ENCODE measurements around the gene PRKCE. TPM values are rescaled to one million over a fixed set of nuclear protein-coding genes. Genes with fewer than 3 reads are reported as not detected.

PRKCE gene
- total RNA-seq, 1 experiment from 2014 or later: 5.3 TPM

DNA sequence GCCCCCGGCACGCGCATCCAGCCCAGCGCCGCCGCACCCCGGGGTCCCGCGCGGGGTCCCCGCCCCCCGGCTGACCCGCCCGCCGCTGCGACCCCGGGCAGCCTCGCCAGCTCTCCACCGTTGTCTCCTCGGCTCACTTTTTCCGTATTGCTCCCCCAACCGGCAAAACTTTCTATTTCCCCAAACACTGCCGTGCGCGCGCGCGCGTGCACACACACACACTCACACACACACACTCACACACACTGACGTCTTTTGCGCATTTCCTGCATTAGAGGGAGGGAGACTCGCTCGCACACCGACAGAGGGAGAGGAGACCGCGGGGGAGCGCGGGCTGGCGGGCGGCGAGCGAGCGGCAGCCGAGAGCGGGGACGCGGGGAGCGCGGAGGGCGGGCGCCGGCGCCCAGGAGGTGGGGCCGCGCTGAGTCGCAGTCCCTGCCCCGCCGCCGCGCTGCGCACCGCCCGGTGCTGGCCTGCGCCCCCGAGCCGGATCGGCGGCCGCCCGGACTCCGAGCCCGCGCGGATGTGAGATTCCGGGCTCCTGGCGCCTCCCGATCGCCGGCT, 542 bp upstream of the PRKCE start:
- in situ Hi-C loops (cut with HindIII; ENCODE audit: low pct_unique_long_range_greater_than_20kb, low sequenced_read_pairs): no loop called here
- DNase-seq (ENCODE audit: low read depth): peak; percentile 99

DNA sequence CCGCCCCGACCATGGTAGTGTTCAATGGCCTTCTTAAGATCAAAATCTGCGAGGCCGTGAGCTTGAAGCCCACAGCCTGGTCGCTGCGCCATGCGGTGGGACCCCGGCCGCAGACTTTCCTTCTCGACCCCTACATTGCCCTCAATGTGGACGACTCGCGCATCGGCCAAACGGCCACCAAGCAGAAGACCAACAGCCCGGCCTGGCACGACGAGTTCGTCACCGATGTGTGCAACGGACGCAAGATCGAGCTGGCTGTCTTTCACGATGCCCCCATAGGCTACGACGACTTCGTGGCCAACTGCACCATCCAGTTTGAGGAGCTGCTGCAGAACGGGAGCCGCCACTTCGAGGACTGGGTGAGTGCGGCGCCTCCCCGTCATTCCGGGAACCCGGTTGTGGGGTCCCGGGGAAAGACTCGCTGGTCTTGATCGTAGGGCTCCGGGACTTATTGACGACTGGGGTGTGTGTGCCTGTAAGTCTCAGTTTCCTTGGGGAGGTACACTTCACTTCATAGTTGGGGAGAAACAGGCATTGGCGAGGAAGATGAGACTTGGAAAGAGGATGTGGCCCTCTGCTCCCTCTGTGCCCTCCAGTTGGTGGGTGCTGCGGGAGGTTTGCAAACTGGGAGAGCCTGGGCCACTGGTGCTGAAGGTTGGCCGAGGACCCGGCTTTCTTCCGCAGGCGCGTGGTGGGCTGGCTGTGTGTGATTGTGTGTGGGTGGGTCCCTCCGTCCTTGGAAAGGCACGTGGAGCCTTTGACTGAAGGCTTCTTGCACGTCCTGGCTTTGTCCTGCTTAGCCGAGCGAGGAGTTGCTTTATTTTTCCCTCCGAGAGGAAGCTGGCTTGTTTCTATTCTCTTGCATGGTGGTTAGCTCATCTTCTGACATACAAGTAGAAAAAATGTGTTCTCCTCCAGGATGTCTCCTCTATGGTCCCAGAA, 886 bp downstream of the PRKCE start:
- in situ Hi-C loops (cut with HindIII; ENCODE audit: low pct_unique_long_range_greater_than_20kb, low sequenced_read_pairs): no loop called here
- DNase-seq (ENCODE audit: low read depth): no peak

DNA sequence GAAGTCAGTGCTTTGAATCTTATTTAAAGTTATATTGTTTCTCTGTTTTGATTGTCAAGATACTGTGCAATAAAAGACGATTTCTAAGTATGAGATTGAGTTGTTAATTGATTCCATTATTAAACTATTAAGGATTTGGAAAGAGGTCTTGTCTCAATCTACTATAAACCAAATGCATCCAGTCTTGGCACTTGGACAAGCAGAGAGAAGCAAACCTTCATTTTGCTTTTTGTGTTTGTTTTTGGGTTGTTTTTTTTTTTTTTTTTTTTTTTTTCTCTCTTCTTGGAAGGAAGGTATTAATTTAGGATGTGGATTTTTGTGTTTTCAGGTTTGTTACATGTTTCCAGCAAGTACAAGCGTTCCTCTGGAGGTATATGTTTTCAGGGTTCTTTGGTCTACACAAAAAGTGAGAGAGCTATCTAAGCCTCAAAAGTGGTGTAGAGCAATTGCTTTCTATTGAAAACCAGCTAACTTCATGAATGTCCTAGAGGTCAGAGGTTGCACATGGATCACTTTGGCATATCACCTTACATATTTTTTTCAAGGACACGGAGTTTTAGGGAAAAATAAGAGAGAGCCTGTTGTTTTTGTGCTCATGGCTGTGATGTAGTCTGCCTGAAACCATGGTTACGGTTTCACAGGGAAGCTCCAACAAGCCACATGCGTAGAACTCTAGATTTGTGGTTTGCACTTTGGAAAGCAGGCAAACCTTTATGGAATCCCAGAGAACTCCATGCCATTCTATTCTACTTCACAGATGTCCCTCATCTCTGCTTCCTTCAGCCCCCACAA, 1.8 kb downstream of the PRKCE start:
- in situ Hi-C loops (cut with HindIII; ENCODE audit: low pct_unique_long_range_greater_than_20kb, low sequenced_read_pairs): no loop called here
- DNase-seq (ENCODE audit: low read depth): no peak

DNA sequence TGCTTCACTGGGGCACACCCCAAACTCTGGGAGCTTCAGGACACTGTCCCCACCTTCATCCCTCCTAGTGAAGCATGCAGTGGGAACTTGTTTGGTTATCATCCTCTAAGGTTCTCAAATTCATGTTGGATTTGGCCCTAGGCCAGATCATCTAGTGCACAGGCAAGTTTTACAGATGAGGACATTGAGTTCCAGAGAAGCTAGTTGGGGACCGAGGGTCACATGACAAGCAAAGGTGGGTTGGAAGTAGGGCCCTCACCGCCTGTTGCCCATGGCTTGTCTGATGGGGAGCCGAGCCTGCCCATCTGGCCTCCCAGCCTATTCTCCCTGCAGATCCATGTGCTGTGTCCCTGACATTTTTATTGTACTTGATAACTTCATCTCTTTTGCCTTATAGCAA, 2.8 kb downstream of the PRKCE start:
- in situ Hi-C loops (cut with HindIII; ENCODE audit: low pct_unique_long_range_greater_than_20kb, low sequenced_read_pairs): no loop called here
- no peak for DNase-seq (ENCODE audit: low read depth)

DNA sequence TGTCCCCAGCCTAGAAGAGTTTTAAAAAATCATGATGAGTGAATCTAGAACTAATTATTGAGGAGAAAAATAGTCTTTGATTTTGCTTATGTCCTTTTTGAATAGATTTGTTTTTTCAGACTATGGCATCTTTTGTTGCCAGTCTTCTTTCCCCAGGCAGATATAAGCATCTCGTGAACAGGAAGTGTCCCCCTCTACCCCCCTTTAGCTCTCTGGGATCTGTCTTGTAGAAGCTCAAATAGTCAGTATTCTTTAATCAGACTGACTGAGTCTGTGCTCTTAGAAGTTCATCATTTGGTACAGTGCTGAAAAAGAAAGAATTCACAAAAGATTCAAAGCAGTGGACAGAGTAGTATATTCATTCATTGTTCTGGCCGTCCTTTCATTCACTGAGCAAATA, 10.4 kb downstream of the PRKCE start:
- DNase-seq (ENCODE audit: low read depth): no peak
- in situ Hi-C loops (cut with HindIII; ENCODE audit: low pct_unique_long_range_greater_than_20kb, low sequenced_read_pairs): no loop called here

DNA sequence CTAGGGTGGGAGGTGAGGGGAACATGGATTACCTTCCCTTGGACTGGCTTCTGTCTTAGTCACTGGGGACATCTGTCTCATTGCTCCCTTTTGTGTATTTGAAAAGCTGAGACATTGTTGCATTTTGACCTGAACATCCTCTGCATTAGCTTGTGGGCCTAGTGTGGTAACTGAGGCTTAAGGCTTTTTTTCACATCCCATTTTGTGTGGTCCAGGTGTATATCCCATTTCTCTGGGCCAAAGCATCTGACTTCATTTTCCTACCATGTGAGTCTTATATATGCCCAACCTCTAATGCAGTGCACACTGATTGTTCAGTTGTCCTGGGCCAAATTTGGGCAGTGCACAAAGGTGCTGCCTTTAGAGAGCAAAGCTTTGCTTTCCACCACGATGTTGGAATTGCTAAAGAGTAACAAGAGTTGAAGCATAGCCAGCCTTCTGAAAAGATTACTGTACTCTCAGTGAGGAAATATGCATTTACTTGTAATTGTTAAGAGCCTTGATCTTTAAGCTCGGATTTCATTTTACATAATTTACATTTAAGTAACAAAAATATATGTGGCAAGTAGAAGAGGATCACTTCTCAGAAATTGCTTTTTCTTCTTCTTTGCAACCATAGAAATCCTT, 13.3 kb downstream of the PRKCE start:
- in situ Hi-C loops (cut with HindIII; ENCODE audit: low pct_unique_long_range_greater_than_20kb, low sequenced_read_pairs): no loop called here
- DNase-seq (ENCODE audit: low read depth): no peak

DNA sequence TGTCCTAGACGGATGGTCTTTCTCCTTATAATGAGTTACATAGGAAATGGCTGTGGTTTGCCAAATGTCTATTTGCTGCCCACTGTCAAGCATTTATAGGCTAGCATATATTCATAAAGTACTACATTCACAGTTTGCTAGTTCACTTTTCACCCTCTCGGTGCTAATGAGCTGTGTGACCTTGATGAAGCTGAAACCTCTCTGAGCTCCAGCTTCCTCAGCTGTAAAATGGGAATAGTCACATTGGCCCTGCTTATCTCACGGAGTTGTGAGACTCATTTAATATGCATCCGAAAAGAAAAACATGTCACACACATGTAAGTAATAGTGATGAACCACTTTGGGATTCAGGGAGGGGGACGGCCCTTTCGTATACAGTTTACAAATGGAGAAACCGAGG, 17.0 kb downstream of the PRKCE start:
- no peak for DNase-seq (ENCODE audit: low read depth)
- in situ Hi-C loops (cut with HindIII; ENCODE audit: low pct_unique_long_range_greater_than_20kb, low sequenced_read_pairs): no loop called here

DNA sequence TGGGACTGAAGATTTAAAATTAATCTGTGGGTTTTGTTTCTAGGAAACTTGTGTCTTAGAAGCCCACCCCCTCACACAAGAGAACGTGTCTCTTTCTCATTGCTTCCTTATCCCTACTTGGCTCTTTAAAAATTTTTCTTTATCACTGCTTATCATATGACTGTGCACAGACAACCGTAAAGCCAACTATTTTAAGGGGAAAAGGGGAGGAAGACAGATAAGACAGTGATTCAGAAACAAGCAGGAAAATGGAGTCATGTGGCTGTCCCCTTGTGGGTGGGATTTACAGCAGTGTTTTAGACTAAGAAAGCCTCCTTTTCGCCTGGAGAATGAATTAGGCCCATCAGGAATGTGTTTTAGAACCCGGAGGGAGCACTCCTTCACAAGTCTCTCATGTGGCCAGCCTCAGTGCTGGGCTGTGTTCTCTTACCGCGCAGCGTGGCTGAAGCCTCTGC, 17.6 kb downstream of the PRKCE start:
- in situ Hi-C loops (cut with HindIII; ENCODE audit: low pct_unique_long_range_greater_than_20kb, low sequenced_read_pairs): no loop called here
- DNase-seq (ENCODE audit: low read depth): no peak

DNA sequence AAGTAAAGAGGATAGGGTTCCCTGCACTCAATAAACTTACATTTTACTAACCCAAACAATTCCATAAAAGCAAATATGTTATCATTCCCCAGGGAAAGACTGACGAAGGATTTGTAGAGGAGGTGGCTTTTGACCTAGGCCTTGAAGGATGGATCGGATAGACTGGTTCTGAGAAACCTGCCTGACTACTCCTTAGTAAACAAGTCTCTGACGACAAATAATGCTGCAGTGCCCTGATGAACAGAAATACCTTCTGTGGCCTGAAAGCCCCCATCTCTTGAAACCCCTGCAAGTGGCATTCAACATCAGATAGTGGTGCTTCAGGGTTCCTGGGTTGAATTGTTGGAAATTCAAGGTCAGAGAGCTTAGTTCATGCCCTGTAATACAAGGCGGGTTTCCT, 19.2 kb downstream of the PRKCE start:
- in situ Hi-C loops (cut with HindIII; ENCODE audit: low pct_unique_long_range_greater_than_20kb, low sequenced_read_pairs): no loop called here
- DNase-seq (ENCODE audit: low read depth): no peak

DNA sequence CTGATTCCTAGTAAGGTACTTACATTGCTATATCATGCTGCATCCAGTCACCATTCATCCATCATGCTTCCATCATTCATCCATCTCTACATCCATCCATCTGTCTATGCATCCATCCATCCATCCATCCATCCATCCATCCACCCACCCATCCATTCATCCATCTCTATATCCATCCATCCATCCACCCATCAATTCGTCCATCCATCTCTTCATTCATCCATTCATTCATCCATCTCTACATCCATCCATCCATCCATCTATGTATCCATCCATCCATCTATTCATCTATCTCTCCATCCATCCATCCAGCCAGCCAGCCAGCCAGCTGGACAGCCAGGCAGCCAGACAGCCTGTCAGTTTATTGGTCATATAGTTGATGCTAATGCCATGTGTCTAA, 20.7 kb downstream of the PRKCE start:
- no peak for DNase-seq (ENCODE audit: low read depth)
- in situ Hi-C loops (cut with HindIII; ENCODE audit: low pct_unique_long_range_greater_than_20kb, low sequenced_read_pairs): no loop called here

DNA sequence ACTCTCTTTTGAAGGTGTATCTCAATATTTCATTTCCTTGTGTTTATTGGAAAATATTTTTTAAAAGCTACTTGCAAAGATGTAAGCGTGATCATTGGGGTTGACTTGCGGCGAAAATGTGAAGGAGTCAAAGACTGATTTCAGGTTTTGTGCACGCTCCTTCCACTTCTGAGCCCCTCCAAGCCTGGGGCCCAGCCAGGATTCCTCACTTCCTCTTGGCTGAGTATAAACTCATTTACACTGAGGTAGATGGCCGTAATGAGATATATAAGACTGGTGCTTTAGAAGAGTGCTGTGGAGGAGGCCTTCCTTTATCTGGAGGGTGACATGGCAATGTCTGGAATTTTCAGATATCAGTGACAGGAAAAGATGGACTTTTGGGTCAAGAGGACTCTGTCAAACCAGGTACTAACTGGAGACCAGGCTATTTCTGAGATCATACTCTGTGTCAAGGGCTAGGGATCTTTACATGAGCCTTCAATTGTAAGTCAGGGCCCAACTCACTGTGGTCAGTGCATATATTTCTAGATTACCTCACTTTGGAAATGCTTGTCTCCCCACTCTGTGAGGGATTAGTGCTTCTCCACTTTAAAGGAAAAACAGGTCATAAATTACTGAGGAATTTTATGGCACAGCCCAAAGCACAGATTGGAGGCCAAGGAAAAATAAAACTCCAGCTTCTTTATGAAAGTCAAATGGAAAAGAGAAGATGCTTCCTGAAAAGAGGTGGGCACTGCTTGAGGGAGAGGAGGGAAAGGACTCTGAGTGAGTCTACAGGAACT, 22.8 kb downstream of the PRKCE start:
- in situ Hi-C loops (cut with HindIII; ENCODE audit: low pct_unique_long_range_greater_than_20kb, low sequenced_read_pairs): no loop called here
- no peak for DNase-seq (ENCODE audit: low read depth)

DNA sequence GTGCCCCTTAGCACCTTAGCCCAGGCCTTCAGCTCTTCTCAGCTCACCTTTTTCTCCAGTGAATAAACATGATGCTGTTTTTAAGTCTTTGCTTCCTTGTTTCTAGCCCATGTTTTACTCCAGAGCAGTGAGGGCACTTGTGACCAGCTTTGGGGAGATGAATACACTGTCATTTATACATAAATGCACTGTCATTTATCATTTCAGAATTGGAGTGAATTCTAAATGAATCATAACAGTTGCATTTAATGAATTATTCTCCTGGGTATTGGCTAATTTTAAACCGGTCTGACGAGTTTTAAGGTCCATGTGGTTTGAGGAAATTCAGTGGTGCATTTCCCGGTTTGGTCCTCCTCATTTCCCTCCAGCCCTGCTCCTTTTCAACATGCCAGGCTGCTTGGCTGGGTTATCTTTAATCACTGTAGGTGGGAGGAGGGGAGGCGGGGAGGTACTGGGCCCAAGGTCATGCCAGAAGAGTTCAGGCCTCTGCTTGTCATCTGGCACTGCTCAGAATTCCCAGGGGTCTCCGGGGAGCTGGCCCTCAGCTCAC, 23.9 kb downstream of the PRKCE start:
- in situ Hi-C loops (cut with HindIII; ENCODE audit: low pct_unique_long_range_greater_than_20kb, low sequenced_read_pairs): no loop called here
- no peak for DNase-seq (ENCODE audit: low read depth)

DNA sequence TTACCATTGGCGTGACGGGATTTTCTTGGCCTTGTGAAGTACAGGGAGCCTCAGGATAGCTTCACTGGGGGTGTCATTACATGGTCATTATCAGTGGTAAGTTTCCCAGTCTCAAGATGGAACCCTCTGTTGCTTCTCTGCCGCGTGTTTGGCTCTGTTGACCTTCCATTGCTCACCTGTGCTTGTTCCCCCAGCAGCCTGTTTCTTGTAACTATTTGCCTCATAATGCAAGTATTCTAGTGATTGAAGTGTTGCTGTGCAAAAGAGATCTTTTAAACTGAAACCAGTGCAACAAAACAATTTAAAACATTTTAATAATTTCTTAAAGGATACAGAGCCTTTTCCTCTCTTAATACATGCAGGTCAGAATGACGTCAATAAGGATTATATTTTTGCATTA, 24.6 kb downstream of the PRKCE start:
- DNase-seq (ENCODE audit: low read depth): no peak
- in situ Hi-C loops (cut with HindIII; ENCODE audit: low pct_unique_long_range_greater_than_20kb, low sequenced_read_pairs): no loop called here

DNA sequence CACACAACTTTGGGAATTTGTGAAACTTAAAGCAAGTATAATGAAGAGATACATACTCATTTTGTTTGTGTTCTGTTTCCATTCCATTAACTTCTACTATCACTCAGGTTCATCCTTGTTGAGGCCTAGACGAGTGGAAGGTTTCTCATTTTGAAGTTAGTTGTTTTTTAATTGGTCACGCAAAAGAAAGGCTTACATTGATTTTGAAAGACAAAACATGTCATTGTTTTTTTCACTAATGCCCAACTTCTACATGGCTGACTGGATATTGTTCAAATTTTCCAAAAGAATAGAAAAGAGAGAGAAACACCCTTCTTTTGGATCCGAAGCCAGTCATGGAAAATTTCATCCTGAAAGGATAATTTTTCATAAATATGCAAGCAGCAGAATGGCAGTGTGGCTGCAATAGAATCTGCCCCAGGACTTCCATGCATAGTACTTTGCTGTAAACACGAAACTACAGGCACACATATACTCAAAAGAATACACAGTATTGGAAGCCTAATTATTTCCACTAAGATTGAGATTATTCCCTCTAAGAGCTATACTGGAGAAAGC, 27.4 kb downstream of the PRKCE start:
- in situ Hi-C loops (cut with HindIII; ENCODE audit: low pct_unique_long_range_greater_than_20kb, low sequenced_read_pairs): no loop called here
- DNase-seq (ENCODE audit: low read depth): no peak

DNA sequence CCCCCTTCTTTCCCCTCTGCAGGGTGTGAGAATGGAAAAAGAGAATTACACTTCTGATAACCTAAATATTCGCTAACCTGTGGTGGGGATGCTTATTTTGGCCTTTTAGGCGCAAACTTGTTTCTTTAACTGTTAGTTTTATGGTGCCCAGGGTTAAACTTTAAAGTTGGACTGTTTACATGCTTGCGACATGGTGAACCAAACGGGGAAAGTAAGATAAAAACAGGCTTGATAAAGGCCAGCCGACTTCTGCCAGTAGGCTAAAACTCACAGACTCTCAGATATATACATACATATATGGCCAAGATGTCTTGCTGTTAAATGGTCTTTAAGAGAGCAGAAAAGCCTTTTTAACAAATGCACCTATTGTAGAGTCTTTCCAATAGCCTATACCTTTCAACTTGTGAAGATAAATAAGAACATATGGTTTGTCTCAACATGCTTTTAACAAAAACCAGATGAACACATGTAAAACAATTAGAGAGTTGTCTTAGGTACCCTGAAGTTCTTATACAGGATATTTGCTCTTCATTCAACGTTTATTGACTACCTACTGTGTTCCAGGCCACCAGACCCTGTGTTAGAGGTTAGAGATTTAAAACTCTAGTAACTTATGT, 29.0 kb downstream of the PRKCE start:
- DNase-seq (ENCODE audit: low read depth): no peak
- in situ Hi-C loops (cut with HindIII; ENCODE audit: low pct_unique_long_range_greater_than_20kb, low sequenced_read_pairs): loop anchor here (10.0 kb wide), 1 partner anchor 64 kb away; no protein-coding TSS in a partner anchor

DNA sequence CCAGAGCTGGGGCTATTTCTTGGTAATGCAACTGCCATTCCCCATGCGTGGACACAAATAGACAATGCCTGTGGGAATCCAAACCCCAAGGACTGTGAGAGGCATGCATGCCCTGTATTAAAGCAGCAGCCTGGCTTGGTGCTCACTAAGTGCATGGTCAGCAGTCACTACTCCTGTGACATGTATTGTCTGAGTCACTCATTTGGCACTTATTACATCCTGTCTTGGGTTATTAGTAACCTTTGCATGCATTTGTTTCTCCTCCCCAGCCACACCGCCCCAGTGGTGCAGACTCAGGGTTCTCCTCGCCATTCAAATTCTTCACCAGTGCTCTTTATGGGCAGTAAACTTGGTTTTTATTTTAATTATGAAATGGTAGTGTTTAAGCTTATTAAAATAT, 30.2 kb downstream of the PRKCE start:
- in situ Hi-C loops (cut with HindIII; ENCODE audit: low pct_unique_long_range_greater_than_20kb, low sequenced_read_pairs): loop anchor here (10.0 kb wide), 1 partner anchor 63 kb away; no protein-coding TSS in a partner anchor

DNA sequence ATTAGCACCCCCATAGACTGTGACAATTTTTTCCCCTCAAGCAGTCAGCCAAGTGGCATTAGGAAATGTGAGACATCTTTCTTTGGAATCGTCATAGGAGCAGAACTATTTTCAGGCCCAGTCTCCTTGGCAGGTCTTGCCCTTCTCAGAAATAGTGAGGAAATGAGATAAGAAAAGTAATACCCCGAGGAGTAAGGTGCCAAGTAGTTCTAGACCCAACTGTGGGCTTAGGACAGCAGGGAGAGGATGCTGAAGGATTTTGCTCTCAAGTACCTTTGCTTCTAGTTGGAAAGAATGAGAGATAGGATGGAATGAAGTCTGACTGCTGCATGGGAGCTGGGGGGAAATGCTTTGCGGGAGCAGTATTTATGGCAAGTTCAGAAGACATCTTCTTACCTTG, 31.8 kb downstream of the PRKCE start:
- in situ Hi-C loops (cut with HindIII; ENCODE audit: low pct_unique_long_range_greater_than_20kb, low sequenced_read_pairs): loop anchor here (10.0 kb wide), 1 partner anchor 62 kb away; no protein-coding TSS in a partner anchor
- DNase-seq (ENCODE audit: low read depth): no peak

More for the DNA sequence above, 30.2 kb downstream of the PRKCE start:
- peak; percentile 68 for DNase-seq (ENCODE audit: low read depth)
